ENCODE measurements around the gene SPATA12. TPM values are rescaled to one million over a fixed set of nuclear protein-coding genes. Genes with fewer than 3 reads are reported as not detected.

The SPATA12 gene
- total RNA-seq, 4 donors from 2014 or later: not detected

DNA sequence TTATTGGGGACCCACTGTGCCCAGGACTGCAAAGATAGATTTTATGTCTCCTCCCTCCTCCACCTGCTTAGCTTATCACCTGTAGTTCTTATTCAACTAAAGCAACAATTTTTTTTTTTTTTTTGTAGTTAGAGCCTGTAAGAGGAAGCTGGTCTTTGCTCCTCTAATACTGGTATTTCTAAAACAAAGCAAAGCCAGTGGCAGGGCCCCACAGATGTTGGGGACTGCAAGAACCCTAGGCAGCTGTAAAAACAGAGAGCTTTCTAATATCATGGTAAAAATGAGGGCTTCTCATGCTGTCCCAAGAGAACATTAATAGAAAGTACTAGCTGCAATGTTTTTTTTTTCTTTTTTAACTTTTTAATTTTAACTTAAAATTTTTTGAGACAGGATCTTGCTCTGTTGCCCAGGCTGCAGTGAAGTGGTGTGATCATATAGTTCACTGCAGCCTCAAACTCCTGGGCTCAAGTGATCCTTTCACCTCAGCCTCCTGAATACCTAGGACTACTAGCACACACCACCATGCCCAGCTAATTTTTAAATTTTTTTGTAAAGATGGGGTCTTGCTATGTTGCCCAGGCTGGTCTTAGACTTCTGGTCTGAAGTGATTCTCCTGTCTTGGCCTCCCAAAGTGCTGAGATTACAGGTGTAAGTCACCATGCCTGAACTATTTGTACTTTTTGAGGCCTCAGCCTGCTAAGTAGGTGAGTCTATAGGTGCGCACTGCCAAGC, 27.1 kb downstream of the SPATA12 start:
- no peak for ATAC-seq (ENCODE audit: low FRiP score)
- DNase-seq (ENCODE audit: low spot score): no peak
- TF ChIP-seq, protein P1, sequence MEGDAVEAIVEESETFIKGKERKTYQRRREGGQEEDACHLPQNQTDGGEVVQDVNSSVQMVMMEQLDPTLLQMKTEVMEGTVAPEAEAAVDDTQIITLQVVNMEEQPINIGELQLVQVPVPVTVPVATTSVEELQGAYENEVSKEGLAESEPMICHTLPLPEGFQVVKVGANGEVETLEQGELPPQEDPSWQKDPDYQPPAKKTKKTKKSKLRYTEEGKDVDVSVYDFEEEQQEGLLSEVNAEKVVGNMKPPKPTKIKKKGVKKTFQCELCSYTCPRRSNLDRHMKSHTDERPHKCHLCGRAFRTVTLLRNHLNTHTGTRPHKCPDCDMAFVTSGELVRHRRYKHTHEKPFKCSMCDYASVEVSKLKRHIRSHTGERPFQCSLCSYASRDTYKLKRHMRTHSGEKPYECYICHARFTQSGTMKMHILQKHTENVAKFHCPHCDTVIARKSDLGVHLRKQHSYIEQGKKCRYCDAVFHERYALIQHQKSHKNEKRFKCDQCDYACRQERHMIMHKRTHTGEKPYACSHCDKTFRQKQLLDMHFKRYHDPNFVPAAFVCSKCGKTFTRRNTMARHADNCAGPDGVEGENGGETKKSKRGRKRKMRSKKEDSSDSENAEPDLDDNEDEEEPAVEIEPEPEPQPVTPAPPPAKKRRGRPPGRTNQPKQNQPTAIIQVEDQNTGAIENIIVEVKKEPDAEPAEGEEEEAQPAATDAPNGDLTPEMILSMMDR (IDR thresholded peaks at IDR 0.05): no peak

DNA sequence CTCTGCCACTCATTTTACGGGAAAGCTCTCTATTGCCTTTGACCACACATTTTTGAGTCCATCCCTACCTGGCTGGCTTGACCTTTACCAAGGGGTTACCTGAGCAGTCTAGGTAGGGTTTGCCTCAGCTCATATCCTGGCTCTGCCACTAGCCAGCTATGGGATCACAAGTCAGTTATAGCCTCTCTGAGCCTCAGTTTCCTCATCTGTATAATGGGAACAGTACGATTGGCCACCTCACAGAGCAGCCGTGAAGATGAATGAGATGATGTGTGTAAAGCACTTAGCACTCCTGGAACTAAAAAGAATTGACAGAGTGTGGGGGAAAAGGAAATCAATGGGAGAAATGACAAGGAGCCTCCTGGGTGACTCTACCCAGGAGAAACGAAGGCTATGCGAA, 28.0 kb downstream of the SPATA12 start:
- TF ChIP-seq, protein P1 (IDR thresholded peaks at IDR 0.05): no peak
- DNase-seq (ENCODE audit: low spot score) (no peak), ATAC-seq (ENCODE audit: low FRiP score) (no peak)

DNA sequence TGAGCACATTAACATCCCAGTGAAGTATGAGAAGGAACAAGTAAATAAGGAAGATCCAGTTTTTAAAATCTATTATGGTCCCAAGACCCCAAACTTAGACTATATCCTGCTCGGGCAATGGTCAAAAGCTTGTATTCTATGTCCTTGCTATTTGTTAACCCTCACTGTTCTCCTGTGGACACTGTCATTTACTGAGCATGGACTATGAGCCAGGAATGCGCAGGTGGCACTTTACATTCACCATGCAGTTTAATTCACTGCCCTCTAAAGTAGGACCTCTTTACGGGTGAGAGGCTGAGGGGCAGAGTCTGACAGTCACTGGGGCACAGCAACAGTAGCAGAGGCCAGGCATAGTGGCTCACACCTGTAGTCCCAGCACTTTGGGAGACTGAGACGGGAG, 28.6 kb downstream of the SPATA12 start:
- TF ChIP-seq, protein P1 (IDR thresholded peaks at IDR 0.05): no peak
- DNase-seq (ENCODE audit: low spot score): no peak
- no peak for ATAC-seq (ENCODE audit: low FRiP score)

DNA sequence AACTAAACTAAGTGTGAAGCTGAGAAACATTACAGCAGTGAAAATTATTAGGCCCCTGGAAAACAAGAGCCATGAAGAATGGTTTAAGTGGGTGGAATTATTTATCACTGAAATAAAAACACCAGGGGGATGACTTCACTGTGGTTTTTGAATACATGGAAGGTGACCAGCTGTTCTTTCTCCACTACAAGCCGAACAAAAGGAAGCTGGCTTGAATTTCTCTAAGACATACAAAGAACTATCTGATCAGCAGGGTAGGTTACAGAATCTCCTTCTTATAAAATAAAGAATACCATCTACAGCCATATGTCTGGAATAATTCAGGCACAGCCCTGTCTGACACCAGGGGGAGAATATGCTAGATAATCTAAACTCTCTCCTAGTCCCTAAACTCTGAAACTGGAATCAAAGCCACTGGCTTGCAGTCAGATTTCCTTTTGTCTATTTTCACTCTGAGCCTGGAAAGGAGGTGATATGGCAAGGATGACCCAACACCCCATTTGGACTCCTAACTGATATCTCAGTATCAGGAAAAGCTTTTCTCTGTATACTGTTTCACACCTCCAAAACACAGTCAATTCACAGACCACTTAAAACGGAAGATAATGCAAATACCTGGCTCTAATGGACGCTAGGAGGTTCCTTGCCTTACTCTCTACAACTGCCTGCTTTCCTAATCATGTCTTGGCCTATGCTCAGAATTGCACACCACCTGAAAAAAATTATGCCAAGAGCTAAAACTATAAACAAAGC, 31.2 kb downstream of the SPATA12 start:
- DNase-seq (ENCODE audit: low spot score) (no peak), ATAC-seq (ENCODE audit: low FRiP score) (no peak)
- TF ChIP-seq, protein P1 (IDR thresholded peaks at IDR 0.05): no peak

DNA sequence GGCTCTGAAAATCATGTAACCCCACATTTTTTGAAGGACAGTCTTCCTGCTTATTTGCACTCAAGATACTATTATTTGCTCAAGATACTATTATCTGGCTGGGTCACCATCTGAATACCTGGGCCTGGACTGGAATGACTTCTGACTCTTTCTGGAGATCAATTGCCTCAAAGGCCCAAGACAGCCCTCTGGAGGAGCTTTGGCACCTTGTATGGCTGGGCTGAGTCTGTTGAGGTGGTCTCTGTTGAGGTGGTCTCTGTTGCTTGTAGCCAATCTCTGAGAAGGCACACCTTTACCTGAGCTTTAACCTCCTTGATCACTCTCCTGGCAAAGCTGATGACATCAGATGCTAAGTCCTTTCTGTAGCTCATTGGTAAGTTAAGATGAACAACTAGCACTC, 33.0 kb downstream of the SPATA12 start:
- TF ChIP-seq, protein P1 (IDR thresholded peaks at IDR 0.05): no peak
- no peak for ATAC-seq (ENCODE audit: low FRiP score)
- no peak for DNase-seq (ENCODE audit: low spot score)

DNA sequence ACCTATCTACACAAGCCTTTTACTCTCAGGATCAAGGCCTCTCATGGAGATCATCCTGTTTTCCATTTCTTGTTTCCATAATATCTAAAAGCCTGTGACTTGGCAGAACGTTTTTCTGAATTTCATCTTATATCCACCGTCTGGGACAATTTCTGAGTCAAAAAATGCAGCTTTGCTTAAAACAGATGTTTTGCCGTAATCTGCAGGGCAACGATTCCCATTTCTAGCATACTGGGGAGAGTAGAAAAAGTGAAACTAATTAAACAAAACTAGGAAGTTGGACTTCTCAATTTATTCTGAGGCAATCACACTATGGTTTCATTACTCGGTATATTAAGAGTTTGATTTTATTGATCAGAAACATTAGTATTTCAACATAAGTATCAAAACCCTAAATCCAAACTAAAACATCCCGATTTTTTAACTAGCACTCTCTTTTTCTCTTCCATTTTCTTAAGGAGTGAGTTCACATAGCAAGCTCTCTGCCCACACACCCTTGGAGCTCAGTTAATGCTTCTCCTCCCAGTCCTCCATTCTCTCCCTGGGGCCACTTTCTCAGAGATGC, 33.6 kb downstream of the SPATA12 start:
- DNase-seq (ENCODE audit: low spot score) (no peak), ATAC-seq (ENCODE audit: low FRiP score) (no peak)
- TF ChIP-seq, protein P1 (IDR thresholded peaks at IDR 0.05): no peak
